Endometrial microvascular endothelial cells (primary cell): ENCODE measurements around the gene BLOC1S1. TPM values are rescaled to one million over a fixed set of nuclear protein-coding genes. Genes with fewer than 3 reads are reported as not detected.

Experiments
- in situ Hi-C: cut with HindIII; loops from 2 replicates; pipeline ENCODE4 v1.10.0; 2017; ENCODE audit warnings: low sequenced_read_pairs, low pct_unique_long_range_greater_than_20kb; ENCODE audit errors: inconsistent ontology term
- total RNA-seq: library from RNA; depleted of rRNA; stranded (reverse); fragments of >200 nt; gene quantifications from one replicate; pipeline ENCODE4 v1.2.3, GENCODE V29; 2015; ENCODE audit errors: inconsistent ontology term

The BLOC1S1 gene
- 139 TPM for total RNA-seq

GRCh38 chr12:55715833-55716581 is at the start of gene BLOC1S1:
TSS of gene BLOC1S1 (plus strand) at chr12:55716046. CDS start at chr12:55716052, 6 bp downstream.
- in situ Hi-C loops = no loop called here

- in situ Hi-C loops = no loop called here
These were observed 49.3 kb upstream of the BLOC1S1 start for GRCh38 chr12:55666508-55666907.

GRCh38 chr12:55670276-55670675 is 45.6 kb upstream of the BLOC1S1 start:
- in situ Hi-C loops = no loop called here

GRCh38 chr12:55671746-55672145 is 44.1 kb upstream of the BLOC1S1 start:
- in situ Hi-C loops = no loop called here

- in situ Hi-C loops = no loop called here
These were observed 42.2 kb upstream of the BLOC1S1 start for GRCh38 chr12:55673638-55674037.

DNA sequence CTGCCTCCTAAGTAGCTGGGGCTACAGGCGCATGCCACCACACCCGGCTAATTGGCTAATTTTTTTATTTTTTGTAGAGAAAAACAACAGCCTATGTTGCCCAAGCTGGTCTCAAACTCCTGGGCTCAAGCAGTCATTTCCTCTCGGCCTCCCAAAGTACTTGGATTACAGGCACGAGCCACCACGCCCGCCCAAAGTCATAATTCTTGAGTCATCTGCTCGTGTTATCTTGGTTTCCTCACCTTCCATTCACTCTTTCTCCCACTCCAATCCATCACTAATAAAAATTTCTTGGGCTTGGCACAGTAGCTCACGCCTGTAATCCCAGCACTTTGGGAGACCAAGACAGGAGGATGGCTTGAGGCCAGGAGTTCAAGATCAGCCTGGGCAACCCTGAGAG is 40.2 kb upstream of the BLOC1S1 start:
- in situ Hi-C loops = no loop called here

DNA sequence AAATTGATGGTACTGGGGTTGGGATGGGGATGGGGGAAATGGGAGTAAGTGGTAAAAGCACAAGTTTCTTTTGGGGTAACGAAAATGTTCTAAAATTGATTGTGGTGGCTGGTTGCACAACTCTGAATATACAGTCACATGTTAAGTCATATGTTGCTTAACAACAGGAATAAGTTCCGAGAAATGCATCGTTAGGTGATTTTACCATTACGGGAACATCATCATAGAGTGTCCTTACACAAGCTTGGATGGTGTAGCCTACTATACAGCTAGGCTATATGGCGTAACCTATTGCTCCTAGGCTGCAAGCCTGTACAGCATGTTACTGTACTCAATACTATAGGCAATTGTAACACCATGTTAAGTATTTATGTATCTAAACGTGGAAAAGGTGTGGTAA is 39.1 kb upstream of the BLOC1S1 start:
- in situ Hi-C loops = no loop called here

- in situ Hi-C loops = no loop called here
These were observed 36.2 kb upstream of the BLOC1S1 start for GRCh38 chr12:55679691-55680090.

- in situ Hi-C loops = no loop called here
These were observed 34.4 kb upstream of the BLOC1S1 start for GRCh38 chr12:55681142-55682077.

- in situ Hi-C loops = no loop called here
These were observed 33.6 kb upstream of the BLOC1S1 start for GRCh38 chr12:55682087-55682796.

- in situ Hi-C loops = no loop called here
These were observed 32.2 kb upstream of the BLOC1S1 start for GRCh38 chr12:55683676-55684075.

DNA sequence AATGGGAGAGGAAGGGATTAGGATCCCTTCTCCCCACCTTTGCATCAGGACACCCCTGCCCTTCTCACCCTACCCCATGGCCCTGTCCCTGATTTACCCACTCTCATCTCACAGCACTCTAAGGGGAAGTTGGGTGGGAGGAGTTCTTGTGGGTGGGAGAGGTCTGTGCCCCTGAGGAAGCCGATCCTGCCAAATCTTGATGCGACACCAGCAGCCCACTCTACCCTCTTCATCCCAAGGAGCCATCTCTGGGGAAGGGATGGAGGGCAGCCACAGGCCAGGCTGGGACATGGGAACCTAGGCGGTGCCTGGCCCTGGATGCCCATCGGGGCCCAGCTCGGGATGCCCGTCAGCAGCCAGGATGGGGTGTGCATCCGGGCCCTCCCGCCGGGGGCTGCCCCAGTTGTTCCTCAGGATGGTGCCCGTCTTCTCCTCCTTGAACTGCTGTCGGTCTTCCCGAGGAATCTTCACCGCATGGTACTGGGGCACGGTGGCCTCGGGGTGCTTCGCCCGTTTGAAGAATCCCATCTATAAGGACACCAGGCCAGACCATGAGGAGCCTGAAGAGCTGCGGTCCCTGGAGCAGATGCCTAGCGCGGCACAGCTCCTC is 31.0 kb upstream of the BLOC1S1 start:
- in situ Hi-C loops = no loop called here

- in situ Hi-C loops = no loop called here
These were observed 30.2 kb upstream of the BLOC1S1 start for GRCh38 chr12:55685671-55686070.

DNA sequence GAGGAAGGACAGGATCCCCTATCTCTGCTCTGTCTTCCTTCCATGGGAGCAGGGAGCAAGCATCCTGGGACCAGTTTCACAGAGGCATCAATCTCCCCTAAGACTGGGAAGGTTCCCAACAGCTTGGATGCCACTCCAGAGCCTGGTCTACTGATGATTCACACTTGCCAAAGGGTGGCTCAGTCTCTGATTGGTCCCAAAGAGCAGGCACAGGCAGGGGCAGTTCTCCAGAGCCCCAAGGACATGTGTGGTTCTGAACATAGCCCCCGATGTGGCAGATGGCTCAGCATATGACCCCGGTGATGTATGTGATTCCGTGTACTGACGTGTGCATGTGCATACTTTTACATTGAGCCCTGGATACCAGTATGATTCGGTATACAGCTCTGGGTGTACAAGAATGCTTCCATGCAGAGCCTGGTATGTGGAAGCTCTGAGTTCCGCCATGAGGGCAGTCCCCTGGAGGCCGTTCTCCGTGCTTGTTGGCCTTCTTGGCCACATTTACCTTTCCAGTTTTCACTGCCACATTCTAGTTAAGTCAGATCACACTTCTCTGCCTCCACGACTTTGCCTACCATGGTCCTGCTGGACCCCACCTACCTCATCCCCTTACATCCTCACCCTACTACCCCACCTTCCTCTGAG is 29.4 kb upstream of the BLOC1S1 start:
- in situ Hi-C loops = no loop called here

- in situ Hi-C loops = no loop called here
These were observed 28.1 kb upstream of the BLOC1S1 start for GRCh38 chr12:55687746-55688145.

- in situ Hi-C loops = no loop called here
These were observed 26.9 kb upstream of the BLOC1S1 start for GRCh38 chr12:55688716-55689655.

- in situ Hi-C loops = no loop called here
These were observed 23.1 kb upstream of the BLOC1S1 start for GRCh38 chr12:55692631-55693322.
